Suprapubic skin (tissue), 4 donors: ENCODE results near the gene RBP2.

ENCODE experiments used
- CTCF ChIP-seq, 2 donors: fragments of 200-600 bp in 1 of 2; fragments of 450-650 bp in 1 of 2; sonication (generic) in 1 of 2; IDR thresholded peaks; one replicate each; pipeline ENCODE4 v1.5.1; 2016 to 2019; ENCODE audit warnings: antibody characterized with exemption in 2 of 2, mild to moderate bottlenecking in 1 of 2, moderate library complexity in 1 of 2
- EP300 ChIP-seq: sonication (generic); formaldehyde crosslinking; IDR thresholded peaks from one replicate; pipeline ENCODE4 v1.6.1; 2017; ENCODE audit warnings: antibody characterized with exemption
- POLR2A ChIP-seq, 2 donors: fragments of 450-650 bp; IDR thresholded peaks; one replicate each; pipeline ENCODE4 v1.6.1; 2017; ENCODE audit warnings: antibody characterized with exemption in 2 of 2, mild to moderate bottlenecking in 2 of 2, moderate library complexity in 2 of 2
- POLR2AphosphoS5 ChIP-seq, 3 donors: sonication (generic); formaldehyde crosslinking; IDR thresholded peaks; one replicate each; pipeline ENCODE4 v1.6.1; 2017; ENCODE audit warnings: antibody characterized with exemption in 3 of 3

- TF ChIP-seq POLR2A (IDR thresholded peaks at IDR 0.05) (no peak), CTCF (IDR thresholded peaks at IDR 0.05) (no peak), POLR2AphosphoS5 (IDR thresholded peaks at IDR 0.05) (no peak), EP300 (no peak)
Measured at GRCh38 chr3:139456386-139456785, 19.9 kb downstream of the RBP2 start.
